Stimulated activated naive CD8-positive, alpha-beta T cell treated with anti-CD3 and anti-CD28 coated beads, Interleukin-15, amount 100 ng/mL, for 72 hours (primary cell): ENCODE data around the gene SPG7.
A peak's percentile ranks its signal among the peaks of the same experiment; 100 is the strongest.

ENCODE experiments used
- ATAC-seq: fragments of 150-1000 bp; cut with Tn5 transposase; 2 replicates; pipeline ENCODE4 v1.10.0; 2021; ENCODE audit warnings: mild to moderate bottlenecking, moderate library complexity
- DNase-seq, 2 donors: peaks; one replicate each; pipeline ENCODE4 v3.0.0; 2021 to 2022
- H3K27ac Mint-ChIP-seq, 2 donors: one replicate each; pipeline ENCODE4 v1.8.0; 2022; ENCODE audit warnings: mild to moderate bottlenecking in 2 of 2, mixed read lengths in 2 of 2, moderate library complexity in 2 of 2
- H3K27me3 Mint-ChIP-seq: one replicate; pipeline ENCODE4 v1.8.0; 2022; ENCODE audit warnings: mixed read lengths
- H3K4me1 Mint-ChIP-seq: one replicate; pipeline ENCODE4 v1.8.0; 2022; ENCODE audit warnings: mild to moderate bottlenecking, mixed read lengths
- H3K4me3 Mint-ChIP-seq, 2 donors: one replicate each; pipeline ENCODE4 v1.8.0; 2022; ENCODE audit warnings: mild to moderate bottlenecking in 2 of 2, mixed read lengths in 2 of 2, moderate library complexity in 1 of 2
- H3K9me3 Mint-ChIP-seq, 2 donors: one replicate each; pipeline ENCODE4 v1.8.0; 2022; ENCODE audit warnings: mixed read lengths in 2 of 2

Gene SPG7

DNA sequence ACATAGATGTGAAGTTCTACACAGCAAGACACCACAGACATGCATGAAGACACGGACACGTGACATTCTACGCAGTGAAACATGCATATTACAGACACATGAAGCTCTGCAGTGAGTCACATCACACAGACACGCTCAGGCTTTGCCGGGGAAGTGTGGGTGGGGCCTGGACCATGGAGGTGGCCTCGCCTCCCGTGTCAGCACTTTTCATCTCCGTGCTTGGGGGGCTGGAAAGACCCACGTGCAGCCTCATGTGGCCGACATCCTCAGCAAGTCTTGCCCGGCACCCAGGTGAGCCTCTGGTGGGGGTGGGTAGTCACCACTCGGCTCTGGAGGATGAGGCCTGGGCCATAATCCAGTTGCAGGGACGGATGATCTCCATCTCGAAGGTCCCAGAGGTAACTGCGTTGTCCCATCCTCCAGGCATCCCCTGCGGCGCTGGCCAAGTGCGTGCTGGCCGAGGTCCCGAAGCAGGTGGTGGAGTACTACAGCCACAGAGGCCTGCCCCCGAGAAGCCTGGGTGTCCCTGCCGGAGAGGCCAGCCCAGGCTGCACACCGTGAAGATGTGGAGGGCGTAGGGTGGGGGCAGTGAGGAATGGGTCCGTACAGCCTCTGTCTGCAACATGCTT, 88.0 kb downstream of the SPG7 start:
- DNase-seq: no peak
- ATAC-seq: no peak
- Mint-ChIP-seq H3K4me1 (peaks cover 15% of the 10 kb centered on the region), H3K9me3 (no peaks in the 10 kb centered on the region), H3K27me3 (no peaks in the 10 kb centered on the region), H3K4me3 (no peak overlapping the region), H3K27ac (no peak overlapping the region)

- Mint-ChIP-seq H3K9me3 (no peaks in the 10 kb centered on the region), H3K4me3 (no peak overlapping the region), H3K27me3 (no peaks in the 10 kb centered on the region), H3K27ac (no peak overlapping the region), H3K4me1 (peaks cover 19% of the 10 kb centered on the region)
- no peak for DNase-seq
- no peak for ATAC-seq
These were observed 88.9 kb downstream of the SPG7 start for GRCh38 chr16:89596957-89597649.

DNA sequence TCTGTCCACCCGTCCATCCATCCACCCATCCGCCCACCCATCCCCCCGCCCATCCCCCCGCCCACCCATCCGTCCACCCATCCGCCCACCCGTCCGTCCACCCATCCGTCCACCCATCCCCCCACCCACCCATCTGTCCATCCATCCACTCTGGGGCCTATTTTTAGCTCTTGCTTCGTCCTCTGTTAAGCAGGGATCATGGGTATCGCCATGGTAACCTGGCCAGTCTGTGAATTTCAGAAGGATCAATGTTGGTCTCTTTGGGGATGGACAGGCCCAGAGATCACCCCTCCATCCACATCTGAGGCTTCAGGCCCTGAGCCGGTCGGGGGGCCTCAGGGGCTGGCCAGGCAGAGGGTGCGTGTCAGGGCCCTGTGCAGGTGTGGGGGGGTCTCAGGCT, 90.0 kb downstream of the SPG7 start:
- ATAC-seq (no peak), DNase-seq (no peak)
- no peak overlapping the region for H3K27ac Mint-ChIP-seq
- peaks cover 30% of the 10 kb centered on the region for H3K4me1 Mint-ChIP-seq
- H3K9me3 Mint-ChIP-seq: no peaks in the 10 kb centered on the region
- no peak overlapping the region for H3K4me3 Mint-ChIP-seq
- no peaks in the 10 kb centered on the region for H3K27me3 Mint-ChIP-seq

- ATAC-seq (peak; percentile 44), DNase-seq (peak in 1 of 2 donors; percentile 46)
- Mint-ChIP-seq H3K4me1 (peaks cover 21% of the 10 kb centered on the region), H3K27ac (peak overlapping the region in 1 of 2 donors; percentile 63), H3K4me3 (no peak overlapping the region), H3K27me3 (no peaks in the 10 kb centered on the region), H3K9me3 (no peaks in the 10 kb centered on the region)
These were observed 91.3 kb downstream of the SPG7 start for GRCh38 chr16:89599451-89599858.

- DNase-seq (no peak), ATAC-seq (no peak)
- Mint-ChIP-seq H3K27me3 (no peaks in the 10 kb centered on the region), H3K4me3 (no peak overlapping the region), H3K4me1 (peaks cover 21% of the 10 kb centered on the region), H3K27ac (peak overlapping the region in 1 of 2 donors; percentile 67), H3K9me3 (no peaks in the 10 kb centered on the region)
These were observed 91.7 kb downstream of the SPG7 start for GRCh38 chr16:89599902-89600301.

- Mint-ChIP-seq H3K4me3 (no peak overlapping the region), H3K4me1 (peaks cover 21% of the 10 kb centered on the region), H3K9me3 (no peaks in the 10 kb centered on the region), H3K27me3 (no peaks in the 10 kb centered on the region), H3K27ac (no peak overlapping the region)
- ATAC-seq (no peak), DNase-seq (no peak)
These were observed 92.2 kb downstream of the SPG7 start for GRCh38 chr16:89600427-89600826.

GRCh38 chr16:89600956-89601355, 92.8 kb downstream of the SPG7 start:
- H3K9me3 Mint-ChIP-seq: no peaks in the 10 kb centered on the region
- no peaks in the 10 kb centered on the region for H3K27me3 Mint-ChIP-seq
- H3K4me1 Mint-ChIP-seq: peaks cover 21% of the 10 kb centered on the region
- no peak overlapping the region for H3K4me3 Mint-ChIP-seq
- ATAC-seq (no peak), DNase-seq (no peak)
- H3K27ac Mint-ChIP-seq: no peak overlapping the region

DNA sequence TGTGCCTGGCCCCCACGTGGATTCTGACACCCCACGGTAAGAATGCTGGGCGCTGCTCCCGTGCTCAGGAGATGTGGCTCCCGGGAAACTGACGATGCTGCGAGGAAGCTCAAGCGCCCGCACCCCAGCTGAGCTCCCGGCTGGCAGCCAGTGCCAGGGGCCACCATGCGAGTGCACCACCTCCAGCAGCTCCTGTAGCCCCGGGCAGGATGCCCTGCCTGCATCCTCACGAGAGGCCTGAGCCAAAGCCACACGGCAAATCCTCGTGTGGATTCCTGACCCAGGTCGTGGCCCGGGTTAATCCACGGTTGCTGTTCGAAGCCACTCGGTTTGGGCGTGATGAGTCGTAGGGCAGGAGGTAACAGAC, 93.7 kb downstream of the SPG7 start:
- Mint-ChIP-seq H3K27me3 (no peaks in the 10 kb centered on the region), H3K4me1 (peaks cover 21% of the 10 kb centered on the region), H3K27ac (no peak overlapping the region), H3K4me3 (peak overlapping the region in 1 of 2 donors; percentile 67), H3K9me3 (no peaks in the 10 kb centered on the region)
- DNase-seq: no peak
- no peak for ATAC-seq

DNA sequence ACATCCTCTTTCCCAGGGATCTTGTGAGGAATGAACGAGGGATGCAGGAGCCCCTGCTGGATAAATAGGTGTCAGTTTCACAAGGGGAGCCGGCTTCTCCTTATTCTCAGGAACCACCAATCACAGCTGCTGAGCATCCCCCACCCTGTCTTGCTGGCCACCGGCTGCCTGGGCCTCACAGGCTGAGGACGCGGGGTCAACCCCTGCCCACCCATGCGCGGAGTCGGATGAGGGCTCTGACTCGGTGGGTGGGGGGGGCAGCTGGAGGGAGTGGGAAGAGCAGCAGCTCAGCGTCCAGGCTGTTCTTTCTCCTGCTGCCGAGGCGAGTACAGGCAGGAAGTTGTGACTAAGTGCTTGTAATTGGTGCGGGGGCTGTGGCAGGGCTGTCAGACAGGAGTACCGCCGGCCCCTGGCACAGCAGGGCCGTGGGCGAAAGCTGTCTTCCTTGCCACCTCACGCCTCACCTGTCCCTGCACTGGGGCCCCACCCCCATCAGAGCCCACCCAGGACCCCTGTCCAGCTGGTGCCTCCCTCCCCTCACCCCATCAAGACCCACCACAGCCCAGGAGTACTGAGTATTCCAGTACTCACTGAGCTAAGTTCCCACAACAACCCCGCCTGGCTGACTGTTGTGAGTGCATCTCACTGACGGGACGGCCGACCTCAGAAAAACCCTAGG, 94.2 kb downstream of the SPG7 start:
- peak overlapping the region; percentile 7 to 67 for H3K4me3 Mint-ChIP-seq
- peak; percentile 90 for ATAC-seq
- H3K27ac Mint-ChIP-seq: peak overlapping the region in 1 of 2 donors; percentile 51
- no peaks in the 10 kb centered on the region for H3K27me3 Mint-ChIP-seq
- DNase-seq: peak; percentile 47 to 55
- H3K4me1 Mint-ChIP-seq: peaks cover 21% of the 10 kb centered on the region
- H3K9me3 Mint-ChIP-seq: no peaks in the 10 kb centered on the region

DNA sequence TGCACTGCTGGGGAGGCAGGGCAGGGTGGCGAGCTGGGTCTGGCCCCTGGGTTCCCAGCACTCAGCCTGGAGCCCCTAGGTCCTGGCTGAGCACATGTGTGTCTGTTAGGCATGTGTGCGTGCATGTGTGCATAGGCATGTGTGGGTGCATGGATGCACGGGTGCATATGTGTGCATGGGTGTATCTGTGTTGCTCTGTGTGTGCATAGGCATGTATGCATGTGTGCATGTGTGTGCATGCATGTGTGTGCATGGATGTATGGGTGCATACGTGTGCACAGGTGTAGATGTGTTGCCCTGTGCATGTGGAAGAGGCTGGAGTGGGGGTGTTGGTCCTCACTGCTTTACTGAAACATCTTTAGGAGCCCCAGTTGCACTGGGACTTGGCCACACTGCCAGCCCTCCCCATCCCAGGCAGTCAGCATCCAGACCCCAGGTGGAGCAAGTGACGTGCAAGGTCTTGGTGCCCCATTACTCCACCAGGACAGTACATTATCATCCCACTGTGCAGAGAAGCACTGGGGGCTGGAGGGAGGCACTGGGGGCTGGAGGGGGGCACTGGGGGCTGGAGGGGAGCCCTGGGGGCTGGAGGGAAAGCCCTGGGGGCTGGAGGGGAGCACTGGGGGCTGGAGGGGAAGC, 94.9 kb downstream of the SPG7 start:
- no peaks in the 10 kb centered on the region for H3K27me3 Mint-ChIP-seq
- ATAC-seq (no peak), DNase-seq (no peak)
- peak overlapping the region in 1 of 2 donors; percentile 35 for H3K27ac Mint-ChIP-seq
- H3K9me3 Mint-ChIP-seq: no peaks in the 10 kb centered on the region
- H3K4me3 Mint-ChIP-seq: peak overlapping the region; percentile 7 to 67
- peaks cover 21% of the 10 kb centered on the region for H3K4me1 Mint-ChIP-seq

DNA sequence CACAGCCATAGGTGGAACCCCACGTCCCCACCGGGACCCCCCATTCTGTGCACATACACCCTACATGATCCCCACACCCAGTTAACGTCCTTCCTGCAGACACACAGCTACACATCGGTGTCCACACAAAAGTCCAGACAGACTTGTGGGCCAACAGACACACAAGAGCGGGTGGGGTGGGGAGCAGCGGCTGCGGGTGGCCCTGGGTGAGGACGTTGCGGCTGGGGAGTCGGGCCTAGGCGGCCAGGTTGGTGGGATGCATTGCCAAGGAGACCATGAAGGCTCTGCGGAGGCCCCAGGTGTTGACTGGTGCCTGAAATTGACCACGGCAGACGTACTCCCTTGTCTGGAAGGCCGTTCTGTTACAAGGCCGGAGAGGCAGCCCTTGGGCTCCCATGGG, 96.6 kb downstream of the SPG7 start:
- DNase-seq (no peak), ATAC-seq (no peak)
- no peaks in the 10 kb centered on the region for H3K9me3 Mint-ChIP-seq
- H3K4me3 Mint-ChIP-seq: no peak overlapping the region
- H3K27ac Mint-ChIP-seq: no peak overlapping the region
- peaks cover 16% of the 10 kb centered on the region for H3K4me1 Mint-ChIP-seq
- no peaks in the 10 kb centered on the region for H3K27me3 Mint-ChIP-seq

GRCh38 chr16:89605186-89605970, 97.2 kb downstream of the SPG7 start:
- ATAC-seq (no peak), DNase-seq (no peak)
- no peaks in the 10 kb centered on the region for H3K9me3 Mint-ChIP-seq
- H3K27ac Mint-ChIP-seq: no peak overlapping the region
- peaks cover 16% of the 10 kb centered on the region for H3K4me1 Mint-ChIP-seq
- no peak overlapping the region for H3K4me3 Mint-ChIP-seq
- H3K27me3 Mint-ChIP-seq: no peaks in the 10 kb centered on the region

GRCh38 chr16:89606006-89606405, 97.8 kb downstream of the SPG7 start:
- DNase-seq: no peak
- ATAC-seq: no peak
- no peak overlapping the region for H3K4me3 Mint-ChIP-seq

More at GRCh38 chr16:89606006-89606405, 97.8 kb downstream of the SPG7 start:
- H3K9me3 Mint-ChIP-seq: no peaks in the 10 kb centered on the region
- H3K27ac Mint-ChIP-seq: no peak overlapping the region
- peaks cover 16% of the 10 kb centered on the region for H3K4me1 Mint-ChIP-seq
- H3K27me3 Mint-ChIP-seq: no peaks in the 10 kb centered on the region
